Parathyroid adenoma (tissue), 2 donors: ENCODE measurements around the gene TRPM1.

ENCODE experiments used
- H2AFZ ChIP-seq: fragments of 300-600 bp; sonication (generic); one replicate; pipeline ENCODE4 v1.7.0; 2017; ENCODE audit warnings: antibody characterized with exemption, mild to moderate bottlenecking
- H3K27ac ChIP-seq: fragments of 300-600 bp; sonication (generic); one replicate; pipeline ENCODE4 v1.7.0; 2017
- H3K27me3 ChIP-seq: fragments of 300-600 bp; sonication (generic); one replicate; pipeline ENCODE4 v1.7.0; 2017; ENCODE audit warnings: low read length; ENCODE audit not compliant: control insufficient read depth, insufficient read depth
- H3K36me3 ChIP-seq: fragments of 300-600 bp; sonication (generic); one replicate; pipeline ENCODE4 v1.7.0; 2017; ENCODE audit warnings: low read length; ENCODE audit not compliant: control insufficient read depth, insufficient read depth
- H3K4me1 ChIP-seq: fragments of 300-600 bp; sonication (generic); one replicate; pipeline ENCODE4 v1.7.0; 2017; ENCODE audit warnings: control low read depth
- H3K4me2 ChIP-seq: fragments of 300-600 bp; sonication (generic); one replicate; pipeline ENCODE4 v1.7.0; 2017; ENCODE audit warnings: low read length
- H3K4me3 ChIP-seq: fragments of 300-600 bp; sonication (generic); one replicate; pipeline ENCODE4 v1.7.0; 2017; ENCODE audit warnings: low read depth, low read length
- H3K79me2 ChIP-seq: fragments of 300-600 bp; sonication (generic); one replicate; pipeline ENCODE4 v1.7.0; 2017; ENCODE audit warnings: control low read depth
- H3K9ac ChIP-seq: fragments of 300-600 bp; sonication (generic); one replicate; pipeline ENCODE4 v1.7.0; 2017; ENCODE audit warnings: mild to moderate bottlenecking
- H3K9me3 ChIP-seq: fragments of 300-600 bp; sonication (generic); one replicate; pipeline ENCODE4 v1.7.0; 2017; ENCODE audit warnings: low read length; ENCODE audit not compliant: control insufficient read depth
- TF ChIP-seq, protein P1 (sequence below): fragments of 300-600 bp; sonication (generic); IDR thresholded peaks from one replicate; pipeline ENCODE4 v1.7.0; 2017; ENCODE audit warnings: antibody characterized with exemption, mild to moderate bottlenecking
- donor health status: primary hyperparathyroidism.

Gene TRPM1

DNA sequence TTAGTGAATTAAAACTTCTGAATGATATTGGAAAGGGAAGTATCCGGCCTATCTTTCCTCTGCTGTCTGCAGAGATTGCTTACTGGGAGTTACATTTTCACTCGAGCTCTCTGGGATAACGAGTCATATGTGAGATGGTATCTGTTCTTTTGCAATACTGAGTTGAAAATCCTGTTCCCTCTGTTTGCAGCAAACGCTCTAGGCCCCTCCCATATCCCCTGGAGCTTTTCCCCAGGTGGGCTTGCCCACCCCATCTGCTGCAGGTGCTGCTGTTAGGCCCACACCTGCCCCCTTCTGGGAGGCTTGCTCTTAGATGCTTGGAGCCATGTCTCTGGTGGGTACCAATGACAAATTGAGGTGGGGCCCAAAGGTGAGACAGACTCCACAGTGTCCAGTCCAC is 67.4 kb downstream of the TRPM1 start:
- H3K79me2 ChIP-seq = no peaks in the 10 kb centered on the region
- no peak overlapping the region for H3K4me2 ChIP-seq
- no peaks in the 10 kb centered on the region for H3K9me3 ChIP-seq
- H3K27ac ChIP-seq = no peak overlapping the region
- no peaks in the 10 kb centered on the region for H3K4me1 ChIP-seq
- no peak overlapping the region for H3K4me3 ChIP-seq
- H3K27me3 ChIP-seq = no peaks in the 10 kb centered on the region
- no peak overlapping the region for H2AFZ ChIP-seq
- no peak overlapping the region for H3K9ac ChIP-seq
- no peaks in the 10 kb centered on the region for H3K36me3 ChIP-seq
- TF ChIP-seq, protein P1, sequence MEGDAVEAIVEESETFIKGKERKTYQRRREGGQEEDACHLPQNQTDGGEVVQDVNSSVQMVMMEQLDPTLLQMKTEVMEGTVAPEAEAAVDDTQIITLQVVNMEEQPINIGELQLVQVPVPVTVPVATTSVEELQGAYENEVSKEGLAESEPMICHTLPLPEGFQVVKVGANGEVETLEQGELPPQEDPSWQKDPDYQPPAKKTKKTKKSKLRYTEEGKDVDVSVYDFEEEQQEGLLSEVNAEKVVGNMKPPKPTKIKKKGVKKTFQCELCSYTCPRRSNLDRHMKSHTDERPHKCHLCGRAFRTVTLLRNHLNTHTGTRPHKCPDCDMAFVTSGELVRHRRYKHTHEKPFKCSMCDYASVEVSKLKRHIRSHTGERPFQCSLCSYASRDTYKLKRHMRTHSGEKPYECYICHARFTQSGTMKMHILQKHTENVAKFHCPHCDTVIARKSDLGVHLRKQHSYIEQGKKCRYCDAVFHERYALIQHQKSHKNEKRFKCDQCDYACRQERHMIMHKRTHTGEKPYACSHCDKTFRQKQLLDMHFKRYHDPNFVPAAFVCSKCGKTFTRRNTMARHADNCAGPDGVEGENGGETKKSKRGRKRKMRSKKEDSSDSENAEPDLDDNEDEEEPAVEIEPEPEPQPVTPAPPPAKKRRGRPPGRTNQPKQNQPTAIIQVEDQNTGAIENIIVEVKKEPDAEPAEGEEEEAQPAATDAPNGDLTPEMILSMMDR = no peak

DNA sequence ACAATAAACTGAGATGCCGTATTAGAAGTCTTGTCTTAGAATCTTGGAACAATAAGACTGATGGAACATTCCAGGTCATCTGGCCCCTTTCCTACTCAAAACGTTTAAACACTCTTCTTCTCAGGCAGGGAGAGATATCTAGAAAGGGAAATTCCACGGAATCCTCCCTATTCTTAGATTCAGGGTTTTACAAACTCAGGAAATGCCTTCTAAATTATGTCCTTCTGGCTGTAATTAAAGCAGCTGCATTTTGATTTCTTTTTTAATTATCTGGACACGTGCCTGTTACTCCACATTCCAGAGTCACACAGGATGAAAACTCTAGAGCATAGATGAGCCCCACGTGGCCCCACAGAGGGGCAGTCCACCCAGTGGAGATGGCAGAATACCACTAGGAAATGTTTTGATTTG is 68.6 kb downstream of the TRPM1 start:
- Histone ChIP-seq H3K36me3 (no peaks in the 10 kb centered on the region), H2AFZ (no peak overlapping the region), H3K4me1 (no peaks in the 10 kb centered on the region), H3K9me3 (no peaks in the 10 kb centered on the region), H3K4me2 (no peak overlapping the region), H3K27ac (no peak overlapping the region), H3K27me3 (no peaks in the 10 kb centered on the region), H3K9ac (no peak overlapping the region), H3K4me3 (no peak overlapping the region), H3K79me2 (no peaks in the 10 kb centered on the region)
- TF ChIP-seq, protein P1 = no peak

DNA sequence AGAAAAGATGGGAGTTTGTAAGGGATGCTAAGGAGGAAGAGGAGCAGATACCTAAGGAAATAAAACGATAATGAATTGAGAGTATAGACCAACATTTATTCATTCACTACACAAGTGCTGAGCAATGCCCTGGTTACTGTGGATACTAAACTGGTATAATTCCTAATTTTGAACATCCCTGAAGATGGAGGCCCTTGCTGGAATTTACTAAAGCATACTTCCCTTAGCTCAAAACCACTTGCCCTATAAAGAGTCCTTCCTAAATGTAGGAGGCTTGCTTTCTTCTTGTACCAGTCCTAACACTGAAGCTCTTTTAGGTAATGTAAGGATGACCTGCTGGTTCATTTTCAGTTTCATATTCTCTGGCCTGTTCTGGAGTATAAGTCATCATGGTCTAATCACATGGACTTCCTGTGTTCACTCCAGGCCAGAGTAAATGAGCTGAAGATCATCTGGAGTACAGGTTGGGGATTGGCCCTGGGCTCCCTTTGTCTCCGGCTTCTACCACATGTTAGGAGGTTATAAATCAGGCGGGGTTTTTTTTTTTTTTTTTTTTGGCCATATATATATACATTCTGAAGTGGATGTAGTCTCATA is 70.0 kb downstream of the TRPM1 start:
- no peak overlapping the region for H3K4me2 ChIP-seq
- H2AFZ ChIP-seq = no peak overlapping the region
- no peaks in the 10 kb centered on the region for H3K4me1 ChIP-seq
- no peaks in the 10 kb centered on the region for H3K9me3 ChIP-seq
- H3K9ac ChIP-seq = no peak overlapping the region
- no peaks in the 10 kb centered on the region for H3K36me3 ChIP-seq
- TF ChIP-seq, protein P1 = no peak
- no peak overlapping the region for H3K4me3 ChIP-seq
- no peaks in the 10 kb centered on the region for H3K27me3 ChIP-seq
- H3K27ac ChIP-seq = no peak overlapping the region
- no peaks in the 10 kb centered on the region for H3K79me2 ChIP-seq

DNA sequence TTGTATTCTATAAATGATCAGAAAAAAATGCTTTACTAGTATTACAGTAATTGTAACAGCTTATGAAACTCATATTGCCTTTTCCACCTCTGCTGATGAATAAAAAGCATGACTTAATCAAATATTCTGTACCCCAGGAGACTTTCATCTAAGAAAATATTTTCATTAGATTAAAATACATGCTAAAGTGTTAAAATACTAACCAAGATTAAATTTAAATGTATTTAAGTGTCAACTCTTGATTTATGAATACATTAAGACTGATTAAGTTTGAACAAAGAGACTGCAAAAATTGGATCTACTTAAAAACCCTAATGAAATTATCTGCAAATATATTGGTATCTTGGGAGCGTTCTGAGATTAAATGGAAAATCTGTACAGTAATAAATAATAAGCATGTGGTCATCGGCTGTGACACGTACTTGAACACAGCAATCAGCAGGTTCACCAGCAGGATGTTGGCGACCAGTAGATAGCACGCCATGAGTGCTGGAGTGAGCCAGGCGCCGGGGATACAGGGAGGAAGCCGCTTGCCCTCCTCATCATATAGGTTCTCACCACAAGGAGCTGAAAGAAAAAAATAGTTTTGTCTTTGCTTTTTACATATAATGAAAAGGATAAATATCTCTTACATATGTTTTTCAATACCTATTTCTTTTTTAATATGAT is 73.5 kb downstream of the TRPM1 start:
- no peaks in the 10 kb centered on the region for H3K27me3 ChIP-seq
- H3K27ac ChIP-seq = no peak overlapping the region
- H3K36me3 ChIP-seq = no peaks in the 10 kb centered on the region
- TF ChIP-seq, protein P1 = no peak
- no peaks in the 10 kb centered on the region for H3K9me3 ChIP-seq
- H3K4me2 ChIP-seq = no peak overlapping the region
- H2AFZ ChIP-seq = no peak overlapping the region
- no peak overlapping the region for H3K4me3 ChIP-seq
- no peak overlapping the region for H3K9ac ChIP-seq
- no peaks in the 10 kb centered on the region for H3K4me1 ChIP-seq
- H3K79me2 ChIP-seq = no peaks in the 10 kb centered on the region

DNA sequence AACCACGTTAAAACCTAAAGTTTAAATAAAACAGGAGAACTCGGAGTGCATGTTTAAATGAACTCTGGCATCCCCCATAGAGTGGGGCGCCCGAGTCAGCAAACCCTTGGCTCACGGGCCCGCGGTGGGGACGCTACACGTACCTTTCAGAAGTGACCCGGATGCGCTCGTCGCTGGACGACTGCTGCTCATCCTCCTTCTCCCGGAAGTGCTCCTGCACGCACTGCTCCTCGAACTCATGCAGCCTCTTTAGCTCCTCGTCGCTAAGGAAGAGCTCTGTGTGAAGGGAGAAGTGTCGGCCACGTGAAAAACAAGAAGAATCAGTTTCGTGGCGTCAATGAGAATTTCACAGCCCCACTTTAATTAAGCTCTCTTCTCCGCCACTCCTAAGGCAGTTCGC is 75.5 kb downstream of the TRPM1 start:
- Histone ChIP-seq H3K4me1 (no peaks in the 10 kb centered on the region), H3K27me3 (no peaks in the 10 kb centered on the region), H3K27ac (no peak overlapping the region), H2AFZ (no peak overlapping the region), H3K4me2 (no peak overlapping the region), H3K79me2 (no peaks in the 10 kb centered on the region), H3K36me3 (no peaks in the 10 kb centered on the region), H3K4me3 (no peak overlapping the region), H3K9me3 (no peaks in the 10 kb centered on the region), H3K9ac (no peak overlapping the region)
- TF ChIP-seq, protein P1 = no peak
